ENCODE results near the gene SPRED2.

SPRED2 gene

GRCh38 chr2:65435625-65436168, 3.3 kb upstream of the SPRED2 start:
- TF ChIP-seq POLR2A (IDR thresholded peaks at IDR 0.05; ENCODE audit: low read length) (peak; percentile 16), GATA1 (IDR thresholded peaks at IDR 0.05; ENCODE audit: low read depth, low read length) (no peak)
- DNase-seq: peak; percentile 82 to 88

DNA sequence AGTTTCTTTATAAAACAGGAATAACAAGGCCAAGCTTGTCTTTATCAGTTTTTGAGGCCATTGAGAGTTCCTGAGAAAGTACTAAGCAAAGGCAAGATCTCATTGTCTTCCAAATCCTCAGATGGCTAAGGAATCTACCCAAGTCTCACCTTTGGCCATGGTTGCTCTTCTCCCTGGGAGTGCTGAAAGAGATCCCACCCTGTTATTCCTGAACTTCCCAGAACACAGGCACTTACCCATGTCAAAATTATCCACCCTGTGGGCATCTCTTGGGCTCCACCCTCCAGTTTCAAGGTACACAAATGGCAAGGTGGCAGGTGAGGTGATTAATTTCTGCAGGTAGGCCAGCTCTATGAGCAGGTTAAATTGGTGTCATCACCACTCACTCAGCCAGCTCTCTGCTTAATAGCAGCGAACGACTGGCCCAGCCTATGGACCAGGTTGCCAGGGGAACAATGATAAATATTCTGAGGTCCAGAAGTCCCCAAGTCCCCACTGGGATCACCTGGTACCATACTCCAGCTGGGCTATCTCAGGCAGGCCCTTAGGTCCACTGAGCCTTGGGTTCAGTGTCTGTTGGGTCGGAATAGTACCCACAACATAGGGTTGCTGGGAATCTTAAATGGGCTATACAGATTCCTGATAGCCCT, 2.3 kb upstream of the SPRED2 start:
- TF ChIP-seq POLR2A (IDR thresholded peaks at IDR 0.05; ENCODE audit: low read length) (no peak), GATA1 (IDR thresholded peaks at IDR 0.05; ENCODE audit: low read depth, low read length) (no peak)
- DNase-seq: no peak

GRCh38 chr2:65431421-65432226, 775 bp downstream of the SPRED2 start:
- no peak for TF ChIP-seq POLR2A (IDR thresholded peaks at IDR 0.05; ENCODE audit: low read length)
- DNase-seq: peak; percentile 69 to 75

DNA sequence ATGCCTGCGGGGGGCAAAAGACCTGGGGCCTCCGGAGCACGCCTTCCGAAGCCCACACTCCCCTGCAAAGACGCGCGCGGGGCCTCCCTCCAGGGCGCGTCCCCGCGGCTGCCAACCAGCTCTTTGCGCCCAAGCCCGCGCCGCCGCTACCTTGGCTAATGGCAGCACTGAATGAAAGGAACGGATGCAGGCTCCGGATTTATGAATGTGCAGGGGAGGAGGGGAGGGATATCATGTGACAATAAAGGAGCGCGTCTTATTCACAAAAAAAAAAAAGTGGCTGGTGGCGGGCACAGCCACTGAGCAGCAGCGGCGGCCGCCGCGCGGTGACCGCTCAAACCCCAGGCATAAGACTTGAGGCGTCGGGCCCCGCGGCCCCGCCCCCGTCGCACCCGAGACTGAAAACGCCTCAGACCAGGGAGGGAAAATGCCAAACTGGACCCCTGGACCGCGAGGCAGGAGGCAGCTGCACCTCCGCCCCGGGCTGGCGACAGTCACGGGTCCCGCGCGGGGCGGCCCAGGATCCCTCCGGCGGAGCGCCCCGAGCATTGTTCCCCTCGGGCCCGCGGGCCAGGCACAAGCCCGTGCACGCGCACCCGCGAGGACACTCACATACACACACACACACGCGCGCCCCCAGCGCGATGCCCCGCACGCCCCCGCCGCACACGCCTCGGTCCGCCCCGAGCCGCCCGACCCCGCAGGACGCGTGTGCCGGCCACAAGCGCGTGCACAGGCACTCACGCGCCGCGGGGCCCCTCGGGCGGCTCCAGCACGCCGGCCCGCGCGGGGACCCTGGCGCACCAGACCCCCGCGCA, 1.6 kb downstream of the SPRED2 start:
- TF ChIP-seq GATA1 (IDR thresholded peaks at IDR 0.05; ENCODE audit: low read depth, low read length) (no peak), POLR2A (IDR thresholded peaks at IDR 0.05; ENCODE audit: low read length) (no peak)
- peak; percentile 75 to 83 for DNase-seq

- TF ChIP-seq GATA1 (IDR thresholded peaks at IDR 0.05; ENCODE audit: low read depth, low read length): no peak
- no peak for TF ChIP-seq POLR2A (IDR thresholded peaks at IDR 0.05; ENCODE audit: low read length)
- no peak for DNase-seq
These were observed 2.4 kb downstream of the SPRED2 start for GRCh38 chr2:65429786-65430602.

GRCh38 chr2:65427532-65427931, 4.9 kb downstream of the SPRED2 start:
- no peak for DNase-seq
- no peak for TF ChIP-seq POLR2A (IDR thresholded peaks at IDR 0.05; ENCODE audit: low read length)

- TF ChIP-seq GATA1 (IDR thresholded peaks at IDR 0.05; ENCODE audit: low read depth, low read length) (no peak), POLR2A (IDR thresholded peaks at IDR 0.05; ENCODE audit: low read length) (no peak)
- no peak for DNase-seq
These were observed 7.1 kb downstream of the SPRED2 start for GRCh38 chr2:65425276-65425675.

GRCh38 chr2:65424391-65424790, 8.0 kb downstream of the SPRED2 start:
- TF ChIP-seq POLR2A (IDR thresholded peaks at IDR 0.05; ENCODE audit: low read length) (no peak), GATA1 (IDR thresholded peaks at IDR 0.05; ENCODE audit: low read depth, low read length) (no peak)
- no peak for DNase-seq

DNA sequence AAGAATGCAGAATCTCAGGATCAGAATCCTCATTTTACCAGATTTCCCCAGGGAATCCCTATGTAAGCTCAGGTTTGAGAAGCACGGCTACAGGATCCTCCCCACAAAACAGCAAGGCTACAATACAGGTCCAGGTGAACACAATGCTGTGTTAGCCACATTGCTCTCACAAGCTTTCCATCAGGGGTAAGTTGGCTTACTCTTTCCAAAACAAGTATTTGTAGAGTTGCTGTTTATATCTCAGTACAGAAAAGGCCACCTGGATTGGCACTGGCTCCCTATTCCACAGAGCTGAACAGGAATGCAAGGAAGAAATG, 11.0 kb downstream of the SPRED2 start:
- no peak for DNase-seq

GRCh38 chr2:65420712-65421431, 11.5 kb downstream of the SPRED2 start:
- no peak for TF ChIP-seq POLR2A (IDR thresholded peaks at IDR 0.05; ENCODE audit: low read length)
- TF ChIP-seq GATA1 (IDR thresholded peaks at IDR 0.05; ENCODE audit: low read depth, low read length): no peak
- DNase-seq: peak; percentile 23 to 25

More for the DNA sequence above, 11.0 kb downstream of the SPRED2 start:
- TF ChIP-seq POLR2A (IDR thresholded peaks at IDR 0.05; ENCODE audit: low read length) (no peak), GATA1 (IDR thresholded peaks at IDR 0.05; ENCODE audit: low read depth, low read length) (no peak)

DNA sequence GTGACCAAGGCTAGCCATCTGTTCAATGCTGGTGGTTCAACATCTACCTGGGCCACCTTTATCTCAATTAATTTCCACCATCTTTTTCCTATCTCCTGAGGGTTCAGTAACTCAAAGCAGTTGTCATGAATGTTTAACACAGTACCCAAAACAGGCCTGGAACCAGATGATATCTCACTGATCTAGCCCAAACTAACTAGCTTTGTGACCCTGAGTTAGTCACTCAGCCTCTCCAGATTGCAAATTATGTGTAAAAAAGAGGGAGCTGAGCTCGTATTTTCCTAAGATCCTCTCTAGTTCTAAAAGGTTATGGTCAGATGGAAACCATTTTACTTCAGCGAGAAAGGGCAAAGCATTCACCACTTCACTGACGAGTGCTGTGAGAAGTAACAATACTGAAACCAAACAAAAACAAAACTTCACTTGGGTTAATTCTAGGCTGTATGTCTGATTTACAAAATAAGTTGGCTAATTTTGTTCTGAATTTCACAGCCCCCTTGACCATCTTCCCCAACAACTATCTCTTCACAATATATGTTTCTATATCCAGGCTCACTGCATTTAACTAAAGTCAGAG, 14.8 kb downstream of the SPRED2 start:
- TF ChIP-seq POLR2A (IDR thresholded peaks at IDR 0.05; ENCODE audit: low read length) (no peak), GATA1 (IDR thresholded peaks at IDR 0.05; ENCODE audit: low read depth, low read length) (no peak)
- DNase-seq: no peak

- TF ChIP-seq GATA1 (IDR thresholded peaks at IDR 0.05; ENCODE audit: low read depth, low read length): no peak
- TF ChIP-seq POLR2A (IDR thresholded peaks at IDR 0.05; ENCODE audit: low read length): no peak
- no peak for DNase-seq
These were observed 15.5 kb downstream of the SPRED2 start for GRCh38 chr2:65416945-65417344.
